Thymus (tissue), 2 donors: Measurements from ENCODE around the gene SLC39A12. TPM values are rescaled to one million over a fixed set of nuclear protein-coding genes. Genes with fewer than 3 reads are reported as not detected.

Experiments used
- polyA plus RNA-seq: library from polyadenylated mRNA; stranded (reverse); fragments of 200-250 nt; gene quantifications from one replicate; pipeline ENCODE4 v1.2.3, GENCODE V29; 2013
- total RNA-seq: library from RNA; stranded (reverse); fragments of 120-200 nt; gene quantifications from one replicate; pipeline ENCODE4 v1.2.4, GENCODE V29; 2013
- donor health status: healthy.

SLC39A12 gene
- total and polyA plus RNA-seq, 2 donors: 0.05 to 0.23 TPM

Other genes starting within 250 kb of the SLC39A12 start
- gene TMEM236, start 199.7 kb upstream of the SLC39A12 start, total RNA-seq: 0.24 TPM
- 0.30 TPM for gene TMEM236, start 199.7 kb upstream of the SLC39A12 start, polyA plus RNA-seq
- gene MRC1, start 142.6 kb upstream of the SLC39A12 start, total RNA-seq: 6.8 TPM
- 10.2 TPM for gene MRC1, start 142.6 kb upstream of the SLC39A12 start, polyA plus RNA-seq
- gene CACNB2, start 188.5 kb downstream of the SLC39A12 start, total RNA-seq: 0.85 TPM
- 3.9 TPM for gene CACNB2, start 188.5 kb downstream of the SLC39A12 start, polyA plus RNA-seq